NOMO-1 (cell line): ENCODE results near the gene MYOF.
A peak's percentile ranks its signal among the peaks of the same experiment; 100 is the strongest.
"Not testable (repeated sequence)": the region's sequence is repeated elsewhere in the genome, so short reads cannot be mapped to it uniquely, and the experiment has no call there.

Experiments used
- DNase-seq, 2 experiments: peaks; one replicate each; lab custom pipeline; 2025; ENCODE audit not compliant: unreplicated experiment in 2 of 2; lab: John Stamatoyannopoulos, UW

Gene MYOF

GRCh38 chr10:93435621-93436397 lies 46.3 kb downstream of the MYOF start:
- peak; percentile 76 to 91 for DNase-seq

GRCh38 chr10:93434991-93435491 lies 47.1 kb downstream of the MYOF start:
- no peak for DNase-seq

- no peak for DNase-seq
Observed at GRCh38 chr10:93431361-93431760, 50.8 kb downstream of the MYOF start.

GRCh38 chr10:93425861-93426260 lies 56.3 kb downstream of the MYOF start:
- no peak for DNase-seq

- DNase-seq: no peak
Observed at GRCh38 chr10:93422118-93422517, 60.0 kb downstream of the MYOF start.

GRCh38 chr10:93420944-93421825 lies 60.9 kb downstream of the MYOF start:
- no peak for DNase-seq

- DNase-seq: no peak
Observed at GRCh38 chr10:93420091-93420490, 62.0 kb downstream of the MYOF start.

- DNase-seq: not testable (repeated sequence)
Observed at GRCh38 chr10:93419016-93419415, 63.1 kb downstream of the MYOF start.

GRCh38 chr10:93417921-93418320 lies 64.2 kb downstream of the MYOF start:
- no peak for DNase-seq

GRCh38 chr10:93417266-93417665 lies 64.9 kb downstream of the MYOF start:
- DNase-seq: no peak

- no peak for DNase-seq
Observed at GRCh38 chr10:93416824-93417223, 65.3 kb downstream of the MYOF start.

- DNase-seq: peak in 1 of 2 experiments; percentile 10
Observed at GRCh38 chr10:93415693-93416092, 66.4 kb downstream of the MYOF start.

- DNase-seq: peak; percentile 51 to 57
Observed at GRCh38 chr10:93413252-93413689, 68.9 kb downstream of the MYOF start.

GRCh38 chr10:93412801-93413200 lies 69.3 kb downstream of the MYOF start:
- peak; percentile 90 to 92 for DNase-seq

GRCh38 chr10:93410697-93411348 lies 71.3 kb downstream of the MYOF start:
- no peak for DNase-seq

GRCh38 chr10:93408783-93409182 lies 73.4 kb downstream of the MYOF start:
- DNase-seq: peak in 1 of 2 experiments; percentile 43

GRCh38 chr10:93406364-93407145 lies 75.6 kb downstream of the MYOF start:
- DNase-seq: no peak

- DNase-seq: no peak
Observed at GRCh38 chr10:93404048-93404354, 78.1 kb downstream of the MYOF start.

- DNase-seq: no peak
Observed at GRCh38 chr10:93403152-93404047, 78.7 kb downstream of the MYOF start.
